NCI-H1417 treated with DMSO at 0.1 percent for 48 hours (cell line): ENCODE measurements around the gene LYRM4.

ENCODE experiments used
- DNase-seq: peaks from one replicate; lab custom pipeline; 2025; lab: John Stamatoyannopoulos, UW

Gene LYRM4

GRCh38 chr6:5280920-5281319 lies 20.2 kb upstream of the LYRM4 start:
- DNase-seq, result no peak

- no peak for DNase-seq
Observed at GRCh38 chr6:5279891-5280338, 19.2 kb upstream of the LYRM4 start.

- DNase-seq, result no peak
Observed at GRCh38 chr6:5278565-5279120, 17.9 kb upstream of the LYRM4 start.

GRCh38 chr6:5278047-5278446 lies 17.3 kb upstream of the LYRM4 start:
- no peak for DNase-seq

- DNase-seq, result no peak
Observed at GRCh38 chr6:5277589-5277988, 16.8 kb upstream of the LYRM4 start.

- no peak for DNase-seq
Observed at GRCh38 chr6:5276581-5276980, 15.8 kb upstream of the LYRM4 start.

- no peak for DNase-seq
Observed at GRCh38 chr6:5275497-5275896, 14.7 kb upstream of the LYRM4 start.

- DNase-seq, result no peak
Observed at GRCh38 chr6:5274231-5274630, 13.5 kb upstream of the LYRM4 start.

GRCh38 chr6:5271926-5272325 lies 11.2 kb upstream of the LYRM4 start:
- DNase-seq, result no peak

- DNase-seq, result no peak
Observed at GRCh38 chr6:5270093-5270680, 9.4 kb upstream of the LYRM4 start.

- no peak for DNase-seq
Observed at GRCh38 chr6:5266423-5266822, 5.7 kb upstream of the LYRM4 start.

GRCh38 chr6:5261545-5262109 lies 877 bp upstream of the LYRM4 start:
- no peak for DNase-seq

- DNase-seq, result no peak
Observed at GRCh38 chr6:5260111-5260620, 584 bp downstream of the LYRM4 start.

- no peak for DNase-seq
Observed at GRCh38 chr6:5259428-5259827, 1.3 kb downstream of the LYRM4 start.

- no peak for DNase-seq
Observed at GRCh38 chr6:5257400-5257799, 3.4 kb downstream of the LYRM4 start.

GRCh38 chr6:5256952-5257351 lies 3.8 kb downstream of the LYRM4 start:
- no peak for DNase-seq

- no peak for DNase-seq
Observed at GRCh38 chr6:5250911-5251310, 9.8 kb downstream of the LYRM4 start.

- no peak for DNase-seq
Observed at GRCh38 chr6:5250451-5250850, 10.3 kb downstream of the LYRM4 start.

GRCh38 chr6:5249451-5250122 lies 11.2 kb downstream of the LYRM4 start:
- DNase-seq, result no peak

- no peak for DNase-seq
Observed at GRCh38 chr6:5248302-5249098, 12.2 kb downstream of the LYRM4 start.

GRCh38 chr6:5247201-5247600 lies 13.5 kb downstream of the LYRM4 start:
- DNase-seq, result no peak
